Uterus (tissue), 2 donors: ENCODE data around the gene IVNS1ABP.

Experiments
- CTCF ChIP-seq, 4 experiments: fragments of 200-600 bp in 2 of 4; fragments of 450-650 bp in 2 of 4; sonication (generic) in 2 of 4; IDR thresholded peaks; one replicate each; pipeline ENCODE4 v1.5.1; 2016 to 2019; ENCODE audit warnings: antibody characterized with exemption in 4 of 4, mild to moderate bottlenecking in 2 of 4, moderate library complexity in 1 of 4
- POLR2A ChIP-seq, 2 donors: fragments of 450-650 bp; IDR thresholded peaks; one replicate each; pipeline ENCODE4 v1.6.1; 2016; ENCODE audit warnings: antibody characterized with exemption in 2 of 2, mild to moderate bottlenecking in 1 of 2, moderate library complexity in 1 of 2

DNA sequence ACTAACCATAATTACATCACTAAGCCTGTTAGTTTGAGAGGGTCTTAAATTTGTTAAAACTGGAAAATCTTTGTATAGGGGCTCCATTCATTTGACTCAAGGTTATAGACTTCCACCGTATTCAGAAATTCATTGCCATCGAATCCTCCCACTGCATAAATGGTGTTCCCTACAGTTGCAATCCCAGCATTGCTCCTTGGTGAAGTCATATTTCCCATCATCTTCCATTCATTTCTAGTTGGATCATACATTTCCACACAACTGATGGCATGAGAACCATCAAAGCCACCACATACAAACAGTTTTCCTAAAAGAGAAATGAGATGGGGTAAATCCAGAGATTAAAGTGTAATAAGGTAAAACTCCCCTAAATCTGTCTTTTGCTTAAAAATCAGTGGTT is 19.1 kb downstream of the IVNS1ABP start:
- TF ChIP-seq POLR2A (IDR thresholded peaks at IDR 0.05) (no peak), CTCF (IDR thresholded peaks at IDR 0.05) (no peak)
